ENCODE measurements around the gene CD274. TPM values are rescaled to one million over a fixed set of nuclear protein-coding genes. Genes with fewer than 3 reads are reported as not detected.

CD274 gene
- total RNA-seq, 3 donors from 2014 or later, result 1.6 to 3.1 (median 2.9) TPM

DNA sequence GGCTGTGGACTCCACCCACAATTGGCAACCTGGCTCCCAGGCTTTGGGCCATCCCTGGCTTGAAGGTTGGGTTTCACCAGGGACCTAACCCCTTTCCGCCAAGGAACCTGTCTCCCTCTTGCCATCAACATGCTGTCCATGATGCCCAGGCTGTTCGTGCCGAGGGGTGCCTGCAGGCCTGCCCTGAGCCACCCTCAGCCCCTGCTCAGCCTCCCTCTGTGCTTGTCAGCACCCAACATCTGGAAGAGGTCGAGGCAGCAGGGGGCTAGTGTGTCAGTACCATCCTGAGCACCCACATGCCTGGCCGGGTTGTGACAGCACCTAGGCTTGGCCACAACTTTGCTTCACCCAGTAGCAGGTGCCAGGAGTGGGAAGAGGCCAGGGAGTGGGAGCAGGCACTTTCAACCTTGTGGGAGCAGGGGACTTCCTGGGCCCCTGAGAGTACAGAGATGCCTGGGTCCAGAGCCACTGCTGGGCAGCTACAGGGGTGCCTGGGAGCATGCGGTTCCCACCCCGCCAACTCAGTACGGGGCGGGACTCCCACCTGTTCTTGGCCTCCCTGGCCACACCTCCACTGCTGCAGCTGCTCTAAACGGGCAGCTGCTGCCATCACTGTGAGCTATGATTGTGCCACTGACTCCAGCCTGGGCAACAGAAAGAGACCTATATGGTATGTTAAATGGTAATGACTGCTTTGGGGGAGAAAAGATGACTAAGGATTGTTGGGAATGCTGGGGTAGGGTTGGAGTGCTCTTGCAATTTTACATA, 66.3 kb downstream of the CD274 start:
- Histone ChIP-seq H3K36me3 (no peaks in the 10 kb centered on the region), H3K9me3 (no peaks in the 10 kb centered on the region), H3K27me3 (no peaks in the 10 kb centered on the region), H3K27ac (no peak overlapping the region), H3K4me3 (no peak overlapping the region), H3K4me1 (no peaks in the 10 kb centered on the region)
- TF ChIP-seq, protein P1, sequence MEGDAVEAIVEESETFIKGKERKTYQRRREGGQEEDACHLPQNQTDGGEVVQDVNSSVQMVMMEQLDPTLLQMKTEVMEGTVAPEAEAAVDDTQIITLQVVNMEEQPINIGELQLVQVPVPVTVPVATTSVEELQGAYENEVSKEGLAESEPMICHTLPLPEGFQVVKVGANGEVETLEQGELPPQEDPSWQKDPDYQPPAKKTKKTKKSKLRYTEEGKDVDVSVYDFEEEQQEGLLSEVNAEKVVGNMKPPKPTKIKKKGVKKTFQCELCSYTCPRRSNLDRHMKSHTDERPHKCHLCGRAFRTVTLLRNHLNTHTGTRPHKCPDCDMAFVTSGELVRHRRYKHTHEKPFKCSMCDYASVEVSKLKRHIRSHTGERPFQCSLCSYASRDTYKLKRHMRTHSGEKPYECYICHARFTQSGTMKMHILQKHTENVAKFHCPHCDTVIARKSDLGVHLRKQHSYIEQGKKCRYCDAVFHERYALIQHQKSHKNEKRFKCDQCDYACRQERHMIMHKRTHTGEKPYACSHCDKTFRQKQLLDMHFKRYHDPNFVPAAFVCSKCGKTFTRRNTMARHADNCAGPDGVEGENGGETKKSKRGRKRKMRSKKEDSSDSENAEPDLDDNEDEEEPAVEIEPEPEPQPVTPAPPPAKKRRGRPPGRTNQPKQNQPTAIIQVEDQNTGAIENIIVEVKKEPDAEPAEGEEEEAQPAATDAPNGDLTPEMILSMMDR (IDR thresholded peaks at IDR 0.05), result no peak
- TF ChIP-seq POLR2AphosphoS5 (IDR thresholded peaks at IDR 0.05), result no peak
- intact Hi-C loops (cut with DNase I; ENCODE audit: low total_unique reads), result no loop called here
- DNase-seq (ENCODE audit: low spot score in 2 of 2), result no peak

DNA sequence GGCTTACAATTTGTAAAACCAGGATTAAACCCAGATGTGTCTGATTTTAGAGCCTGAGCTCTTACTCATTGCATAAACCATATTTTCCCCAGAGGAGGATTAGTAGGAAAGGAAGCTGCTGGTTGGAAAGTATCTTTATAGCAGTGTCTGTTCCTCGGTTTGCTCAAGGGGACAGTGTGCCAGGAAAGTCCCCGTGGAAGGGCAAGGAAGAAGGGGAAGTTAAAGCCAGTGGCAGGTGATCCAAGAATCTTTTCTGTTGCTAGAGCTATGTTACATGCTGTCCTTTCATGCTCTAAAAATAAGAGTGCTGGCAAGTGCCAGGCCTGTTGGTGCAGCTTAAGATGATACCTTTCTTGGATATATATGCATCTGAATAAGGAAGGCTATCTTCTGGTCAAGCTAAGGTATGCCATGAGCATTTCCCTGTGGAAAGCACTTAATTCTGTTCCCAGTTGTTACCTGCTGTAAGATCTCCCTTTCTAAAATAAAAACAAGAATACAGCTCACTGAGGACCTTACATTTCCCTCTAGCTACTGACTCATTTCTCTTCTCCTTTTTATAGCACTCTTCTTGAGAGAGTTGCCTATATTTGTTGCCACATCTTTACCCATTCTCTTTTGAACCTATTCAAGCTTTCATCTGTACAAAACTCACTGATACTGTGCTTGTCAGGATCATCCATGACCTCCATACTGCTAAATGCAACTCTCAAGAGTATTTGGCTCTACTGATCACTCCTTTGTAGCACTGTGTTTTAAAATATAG, 68.0 kb downstream of the CD274 start:
- intact Hi-C loops (cut with DNase I; ENCODE audit: low total_unique reads), result no loop called here
- no peak for TF ChIP-seq POLR2A (IDR thresholded peaks at IDR 0.05)
- TF ChIP-seq, protein P1 (IDR thresholded peaks at IDR 0.05), result no peak
- TF ChIP-seq POLR2AphosphoS5 (IDR thresholded peaks at IDR 0.05), result no peak
- H3K27ac ChIP-seq, result no peak overlapping the region

DNA sequence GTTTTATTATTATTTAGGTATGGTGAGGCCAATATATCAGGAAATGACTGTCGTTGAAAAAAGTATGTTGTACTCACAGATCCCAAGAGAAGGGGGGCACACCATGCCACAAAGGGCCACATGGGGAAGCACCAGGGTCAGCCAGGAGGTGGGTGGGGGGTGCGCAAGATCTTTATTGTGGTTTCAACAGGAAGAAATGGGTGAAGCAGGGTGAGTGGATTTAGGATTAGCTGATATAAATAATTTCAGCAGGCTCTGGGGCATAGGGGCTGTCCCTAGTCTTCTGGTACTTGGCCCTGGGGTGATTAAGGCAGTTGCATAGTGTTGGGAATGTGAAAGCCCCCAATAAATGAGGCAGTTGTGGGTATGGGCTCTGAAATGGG, 68.6 kb downstream of the CD274 start:
- no peaks in the 10 kb centered on the region for H3K36me3 ChIP-seq
- H3K27ac ChIP-seq, result no peak overlapping the region
- H3K4me3 ChIP-seq, result no peak overlapping the region
- intact Hi-C loops (cut with DNase I; ENCODE audit: low total_unique reads), result no loop called here
- TF ChIP-seq, protein P1 (IDR thresholded peaks at IDR 0.05), result no peak
- TF ChIP-seq POLR2AphosphoS5 (IDR thresholded peaks at IDR 0.05) (no peak), POLR2A (IDR thresholded peaks at IDR 0.05) (no peak)
- H3K4me1 ChIP-seq, result no peaks in the 10 kb centered on the region
- no peak for DNase-seq (ENCODE audit: low spot score in 2 of 2)
- no peaks in the 10 kb centered on the region for H3K9me3 ChIP-seq
- no peaks in the 10 kb centered on the region for H3K27me3 ChIP-seq

More for the DNA sequence above, 68.0 kb downstream of the CD274 start:
- Histone ChIP-seq H3K27me3 (no peaks in the 10 kb centered on the region), H3K9me3 (no peaks in the 10 kb centered on the region), H3K4me1 (no peaks in the 10 kb centered on the region), H3K4me3 (no peak overlapping the region), H3K36me3 (no peaks in the 10 kb centered on the region)
- DNase-seq (ENCODE audit: low spot score in 2 of 2), result no peak

Other genes starting within 250 kb of the CD274 start
- gene INSL4, start 219.1 kb upstream of the CD274 start, total RNA-seq, result not detected
- 1 to 10 TPM in 2 of 3 donors, not detected in 1; 1.6 to 6.9 TPM for gene RLN2, start 145.8 kb upstream of the CD274 start, total RNA-seq
- 1 to 10 TPM in 2 of 3 donors, under 1 TPM in 1; 0.48 to 1.3 (median 1.2) TPM for gene RLN1, start 110.7 kb upstream of the CD274 start, total RNA-seq
- gene PLGRKT, start 12.6 kb upstream of the CD274 start, total RNA-seq, result 10 to 100 TPM; 15.0 to 26.2 (median 16.4) TPM
- 1 to 10 TPM; 1.6 to 8.0 (median 3.3) TPM for gene PDCD1LG2, start 60.0 kb downstream of the CD274 start, total RNA-seq
- gene RIC1, start 178.6 kb downstream of the CD274 start, total RNA-seq, result 10 to 100 TPM; 42.6 to 74.5 (median 53.1) TPM